Measurements from ENCODE around the gene AKAP1. TPM values are rescaled to one million over a fixed set of nuclear protein-coding genes. Genes with fewer than 3 reads are reported as not detected.

Gene AKAP1
- total RNA-seq, 1 donor, result 14.5 TPM

- H3K4me1 ChIP-seq (ENCODE audit: insufficient read depth, low read length), result peaks cover 4% of the 10 kb centered on the region
Measured at GRCh38 chr17:57104461-57105175, 19.6 kb downstream of the AKAP1 start.

GRCh38 chr17:57105591-57105990 is 20.5 kb downstream of the AKAP1 start:
- Histone ChIP-seq H2AFZ (ENCODE audit: low read length) (no peak overlapping the region), H3K27ac (ENCODE audit: low read depth, low read length) (no peak overlapping the region), H4K20me1 (ENCODE audit: insufficient read depth, low read length) (peaks cover 17% of the 10 kb centered on the region), H3K4me3 (ENCODE audit: insufficient read depth, low read length) (no peak overlapping the region), H3K36me3 (ENCODE audit: insufficient read depth, low read length) (no peaks in the 10 kb centered on the region), H3K9me3 (ENCODE audit: low read depth, low read length) (no peaks in the 10 kb centered on the region), H3K27me3 (ENCODE audit: insufficient read depth, low read length) (no peaks in the 10 kb centered on the region), H3K4me2 (ENCODE audit: insufficient read depth, low read length) (no peak overlapping the region), H3K4me1 (ENCODE audit: insufficient read depth, low read length) (peaks cover 4% of the 10 kb centered on the region), H3K79me2 (ENCODE audit: insufficient read depth, low read length) (no peaks in the 10 kb centered on the region)
- no peak for DNase-seq (ENCODE audit: insufficient read length, low spot score, missing footprints)
- TF ChIP-seq CTCF (IDR thresholded peaks at IDR 0.05; ENCODE audit: extremely low read depth, low read depth, low read length), result no peak

More at GRCh38 chr17:57104461-57105175, 19.6 kb downstream of the AKAP1 start:
- no peak overlapping the region for H2AFZ ChIP-seq (ENCODE audit: low read length)
- no peaks in the 10 kb centered on the region for H3K27me3 ChIP-seq (ENCODE audit: insufficient read depth, low read length)
- H3K27ac ChIP-seq (ENCODE audit: low read depth, low read length), result no peak overlapping the region
- peak; percentile 88 for DNase-seq (ENCODE audit: insufficient read length, low spot score, missing footprints)
- no peak overlapping the region for H3K4me2 ChIP-seq (ENCODE audit: insufficient read depth, low read length)
- H3K79me2 ChIP-seq (ENCODE audit: insufficient read depth, low read length), result no peaks in the 10 kb centered on the region
- no peaks in the 10 kb centered on the region for H3K9me3 ChIP-seq (ENCODE audit: low read depth, low read length)
- TF ChIP-seq CTCF (IDR thresholded peaks at IDR 0.05; ENCODE audit: extremely low read depth, low read depth, low read length), result no peak
- H3K36me3 ChIP-seq (ENCODE audit: insufficient read depth, low read length), result no peaks in the 10 kb centered on the region
- H4K20me1 ChIP-seq (ENCODE audit: insufficient read depth, low read length), result peaks cover 18% of the 10 kb centered on the region
- H3K4me3 ChIP-seq (ENCODE audit: insufficient read depth, low read length), result no peak overlapping the region

GRCh38 chr17:57106107-57106835 is 21.2 kb downstream of the AKAP1 start:
- peaks cover 17% of the 10 kb centered on the region for H4K20me1 ChIP-seq (ENCODE audit: insufficient read depth, low read length)
- H2AFZ ChIP-seq (ENCODE audit: low read length), result no peak overlapping the region
- DNase-seq (ENCODE audit: insufficient read length, low spot score, missing footprints), result peak; percentile 73
- peak; percentile 24 for TF ChIP-seq CTCF (IDR thresholded peaks at IDR 0.05; ENCODE audit: extremely low read depth, low read depth, low read length)
- no peaks in the 10 kb centered on the region for H3K9me3 ChIP-seq (ENCODE audit: low read depth, low read length)
- no peak overlapping the region for H3K4me3 ChIP-seq (ENCODE audit: insufficient read depth, low read length)
- H3K27me3 ChIP-seq (ENCODE audit: insufficient read depth, low read length), result no peaks in the 10 kb centered on the region
- peaks cover 4% of the 10 kb centered on the region for H3K4me1 ChIP-seq (ENCODE audit: insufficient read depth, low read length)
- no peaks in the 10 kb centered on the region for H3K36me3 ChIP-seq (ENCODE audit: insufficient read depth, low read length)
- H3K27ac ChIP-seq (ENCODE audit: low read depth, low read length), result no peak overlapping the region
- no peaks in the 10 kb centered on the region for H3K79me2 ChIP-seq (ENCODE audit: insufficient read depth, low read length)
- H3K4me2 ChIP-seq (ENCODE audit: insufficient read depth, low read length), result no peak overlapping the region

- Histone ChIP-seq H3K4me3 (ENCODE audit: insufficient read depth, low read length) (no peak overlapping the region), H2AFZ (ENCODE audit: low read length) (no peak overlapping the region), H3K27me3 (ENCODE audit: insufficient read depth, low read length) (no peaks in the 10 kb centered on the region), H3K4me2 (ENCODE audit: insufficient read depth, low read length) (no peak overlapping the region), H3K9me3 (ENCODE audit: low read depth, low read length) (no peaks in the 10 kb centered on the region), H3K36me3 (ENCODE audit: insufficient read depth, low read length) (no peaks in the 10 kb centered on the region), H3K27ac (ENCODE audit: low read depth, low read length) (no peak overlapping the region), H3K4me1 (ENCODE audit: insufficient read depth, low read length) (peaks cover 4% of the 10 kb centered on the region), H4K20me1 (ENCODE audit: insufficient read depth, low read length) (peaks cover 17% of the 10 kb centered on the region), H3K79me2 (ENCODE audit: insufficient read depth, low read length) (no peaks in the 10 kb centered on the region)
- no peak for TF ChIP-seq CTCF (IDR thresholded peaks at IDR 0.05; ENCODE audit: extremely low read depth, low read depth, low read length)
- DNase-seq (ENCODE audit: insufficient read length, low spot score, missing footprints), result no peak
Measured at GRCh38 chr17:57106836-57107497, 21.9 kb downstream of the AKAP1 start.

All from osteoblast (primary cell).